Activated T-helper 1 cell treated with anti-CD3 and anti-CD28 coated beads, Interleukin-12 subunit alpha, Interleukin-12 subunit beta, Interleukin-2, Interleukin-4 antibody, amounts not matched to agents 30 ng/mL and 10 ng/mL and 1 ng/mL, durations not matched to agents 14 hours and 24 hours and 36 hours (primary cell): ENCODE measurements around the gene CDK6. TPM values are rescaled to one million over a fixed set of nuclear protein-coding genes. Genes with fewer than 3 reads are reported as not detected.
"Not testable (repeated sequence)": the region's sequence is repeated elsewhere in the genome, so short reads cannot be mapped to it uniquely, and the experiment has no call there.

ENCODE experiments used
- DNase-seq: peaks from one replicate; pipeline ENCODE4 v3.0.0; 2021; ENCODE audit warnings: low spot score
- H3K27ac Mint-ChIP-seq: one replicate; pipeline ENCODE4 v1.8.0; 2021; ENCODE audit warnings: mild to moderate bottlenecking, mixed read lengths
- H3K27me3 Mint-ChIP-seq: one replicate; pipeline ENCODE4 v1.8.0; 2022; ENCODE audit warnings: mild to moderate bottlenecking, moderate library complexity, mixed read lengths; ENCODE audit not compliant: insufficient read depth
- H3K36me3 Mint-ChIP-seq: one replicate; pipeline ENCODE4 v1.8.0; 2021; ENCODE audit warnings: low read depth, mixed read lengths
- H3K4me1 Mint-ChIP-seq: one replicate; pipeline ENCODE4 v1.8.0; 2021; ENCODE audit warnings: low read depth, mixed read lengths
- H3K4me3 Mint-ChIP-seq: one replicate; pipeline ENCODE4 v1.8.0; 2021; ENCODE audit warnings: mild to moderate bottlenecking, moderate library complexity, mixed read lengths
- H3K9me3 Mint-ChIP-seq: one replicate; pipeline ENCODE4 v1.8.0; 2021; ENCODE audit warnings: mixed read lengths
- intact Hi-C: fragments of 100-400 bp; cut with micrococcal nuclease; formaldehyde crosslinking; loops from one replicate; pipeline ENCODE4 v1.15.1; 2024
- total RNA-seq: library from RNA; stranded (reverse); gene quantifications from 2 replicates; pipeline ENCODE4 v1.2.3, GENCODE V29; 2022

Gene CDK6
- total RNA-seq, 1 donor from 2014 or later, result 332 TPM

GRCh38 chr7:92773808-92774207, 62.6 kb downstream of the CDK6 start:
- DNase-seq, result no peak

GRCh38 chr7:92769844-92770243, 66.5 kb downstream of the CDK6 start:
- H3K4me3 Mint-ChIP-seq, result no peak overlapping the region
- no peaks in the 10 kb centered on the region for H3K27me3 Mint-ChIP-seq
- H3K4me1 Mint-ChIP-seq, result peaks cover 79% of the 10 kb centered on the region
- H3K36me3 Mint-ChIP-seq, result peaks cover 70% of the 10 kb centered on the region
- H3K9me3 Mint-ChIP-seq, result no peaks in the 10 kb centered on the region
- intact Hi-C loops, result loop anchor here (1.0 to 2.0 kb wide), 12 partner anchors 18 to 149 kb away; no protein-coding TSS in a partner anchor
- H3K27ac Mint-ChIP-seq, result peak overlapping the region; percentile 85
- DNase-seq, result no peak

More at GRCh38 chr7:92773808-92774207, 62.6 kb downstream of the CDK6 start:
- Mint-ChIP-seq H3K4me3 (no peak overlapping the region), H3K36me3 (peaks cover 63% of the 10 kb centered on the region), H3K27ac (peak overlapping the region; percentile 26), H3K4me1 (peaks cover 62% of the 10 kb centered on the region), H3K27me3 (no peaks in the 10 kb centered on the region), H3K9me3 (peaks cover 11% of the 10 kb centered on the region)
- intact Hi-C loops, result no loop called here

- Mint-ChIP-seq H3K27ac (peak overlapping the region; percentile 85), H3K4me3 (no peak overlapping the region), H3K36me3 (peaks cover 68% of the 10 kb centered on the region), H3K9me3 (no peaks in the 10 kb centered on the region), H3K4me1 (peaks cover 81% of the 10 kb centered on the region), H3K27me3 (no peaks in the 10 kb centered on the region)
- DNase-seq, result no peak
- intact Hi-C loops, result loop anchor here (1.0 to 2.0 kb wide), 12 partner anchors 17 to 148 kb away; no protein-coding TSS in a partner anchor
These were observed 67.0 kb downstream of the CDK6 start for GRCh38 chr7:92769394-92769699.

- no peaks in the 10 kb centered on the region for H3K9me3 Mint-ChIP-seq
- DNase-seq, result peak; percentile 20
- no peaks in the 10 kb centered on the region for H3K27me3 Mint-ChIP-seq
- peak overlapping the region; percentile 47 for H3K4me3 Mint-ChIP-seq
- intact Hi-C loops, result loop anchor here (1.0 to 2.0 kb wide), 12 partner anchors 16 to 147 kb away; no protein-coding TSS in a partner anchor
- peaks cover 66% of the 10 kb centered on the region for H3K36me3 Mint-ChIP-seq
- peak overlapping the region; percentile 85 for H3K27ac Mint-ChIP-seq
- H3K4me1 Mint-ChIP-seq, result peaks cover 83% of the 10 kb centered on the region
These were observed 67.6 kb downstream of the CDK6 start for GRCh38 chr7:92768501-92769393.

- DNase-seq, result no peak
- Mint-ChIP-seq H3K4me1 (peaks cover 74% of the 10 kb centered on the region), H3K27ac (peak overlapping the region; percentile 85), H3K4me3 (peak overlapping the region; percentile 27), H3K36me3 (peaks cover 56% of the 10 kb centered on the region), H3K27me3 (no peaks in the 10 kb centered on the region), H3K9me3 (no peaks in the 10 kb centered on the region)
- intact Hi-C loops, result no loop called here
These were observed 68.9 kb downstream of the CDK6 start for GRCh38 chr7:92767437-92767836.

GRCh38 chr7:92766461-92767003, 69.8 kb downstream of the CDK6 start:
- Mint-ChIP-seq H3K27me3 (no peaks in the 10 kb centered on the region), H3K27ac (peak overlapping the region; percentile 85), H3K4me3 (no peak overlapping the region), H3K36me3 (peaks cover 58% of the 10 kb centered on the region), H3K9me3 (no peaks in the 10 kb centered on the region), H3K4me1 (peaks cover 81% of the 10 kb centered on the region)
- intact Hi-C loops, result no loop called here
- DNase-seq, result no peak

- Mint-ChIP-seq H3K4me3 (no peak overlapping the region), H3K4me1 (peaks cover 83% of the 10 kb centered on the region), H3K27me3 (no peaks in the 10 kb centered on the region), H3K9me3 (no peaks in the 10 kb centered on the region), H3K36me3 (peaks cover 62% of the 10 kb centered on the region), H3K27ac (peak overlapping the region; percentile 85)
- intact Hi-C loops, result no loop called here
- DNase-seq, result no peak
These were observed 70.6 kb downstream of the CDK6 start for GRCh38 chr7:92765725-92766124.

GRCh38 chr7:92763636-92764423, 72.5 kb downstream of the CDK6 start:
- Mint-ChIP-seq H3K27me3 (no peaks in the 10 kb centered on the region), H3K36me3 (peaks cover 64% of the 10 kb centered on the region), H3K4me1 (peaks cover 81% of the 10 kb centered on the region), H3K4me3 (no peak overlapping the region), H3K27ac (no peak overlapping the region), H3K9me3 (peaks cover 1% of the 10 kb centered on the region)
- DNase-seq, result no peak
- intact Hi-C loops, result no loop called here

GRCh38 chr7:92762851-92763250, 73.5 kb downstream of the CDK6 start:
- Mint-ChIP-seq H3K4me1 (peaks cover 79% of the 10 kb centered on the region), H3K36me3 (peaks cover 64% of the 10 kb centered on the region)

GRCh38 chr7:92761391-92762097, 74.8 kb downstream of the CDK6 start:
- H3K9me3 Mint-ChIP-seq, result peaks cover 4% of the 10 kb centered on the region
- H3K27me3 Mint-ChIP-seq, result no peaks in the 10 kb centered on the region
- peak overlapping the region; percentile 19 for H3K27ac Mint-ChIP-seq
- H3K4me3 Mint-ChIP-seq, result no peak overlapping the region
- no peak for DNase-seq
- intact Hi-C loops, result no loop called here
- peaks cover 63% of the 10 kb centered on the region for H3K36me3 Mint-ChIP-seq
- H3K4me1 Mint-ChIP-seq, result peaks cover 75% of the 10 kb centered on the region

More at GRCh38 chr7:92762851-92763250, 73.5 kb downstream of the CDK6 start:
- DNase-seq, result no peak
- intact Hi-C loops, result no loop called here
- H3K27me3 Mint-ChIP-seq, result no peaks in the 10 kb centered on the region
- peaks cover 4% of the 10 kb centered on the region for H3K9me3 Mint-ChIP-seq
- H3K4me3 Mint-ChIP-seq, result no peak overlapping the region
- H3K27ac Mint-ChIP-seq, result no peak overlapping the region

- no peak overlapping the region for H3K4me3 Mint-ChIP-seq
- peak overlapping the region; percentile 29 for H3K27ac Mint-ChIP-seq
- H3K36me3 Mint-ChIP-seq, result peaks cover 71% of the 10 kb centered on the region
- DNase-seq, result no peak
- intact Hi-C loops, result no loop called here
- peaks cover 76% of the 10 kb centered on the region for H3K4me1 Mint-ChIP-seq
- H3K27me3 Mint-ChIP-seq, result no peaks in the 10 kb centered on the region
- H3K9me3 Mint-ChIP-seq, result peaks cover 4% of the 10 kb centered on the region
These were observed 77.5 kb downstream of the CDK6 start for GRCh38 chr7:92758796-92759431.

GRCh38 chr7:92757311-92757910, 79.0 kb downstream of the CDK6 start:
- DNase-seq, intact Hi-C loops, H3K27me3 Mint-ChIP-seq, H3K4me3 Mint-ChIP-seq, H3K9me3 Mint-ChIP-seq: not testable (repeated sequence)
- peaks cover 81% of the 10 kb centered on the region for H3K4me1 Mint-ChIP-seq
- H3K27ac Mint-ChIP-seq, result peak overlapping the region; percentile 51
- peaks cover 74% of the 10 kb centered on the region for H3K36me3 Mint-ChIP-seq
